GM19023 (cell line): Measurements from ENCODE around the gene PRRT1.

Experiments
- ATAC-seq: cut with Tn5 transposase; IDR thresholded peaks from one replicate; pipeline ENCODE4 v1.9.1; 2021; ENCODE audit warnings: mild to moderate bottlenecking, moderate library complexity; ENCODE audit not compliant: unreplicated experiment

Gene PRRT1

GRCh38 chr6:32175711-32176475 is 24.2 kb upstream of the PRRT1 start, which contains the start of gene AGPAT1:
TSS of gene AGPAT1 (minus strand) at chr6:32176084. CDS start at chr6:32171496, 4,588 bp downstream.
- ATAC-seq = peak; percentile 46

- no peak for ATAC-seq
These were observed 23.6 kb upstream of the PRRT1 start for GRCh38 chr6:32175322-32175710.

- no peak for ATAC-seq
These were observed 22.7 kb upstream of the PRRT1 start for GRCh38 chr6:32174416-32174815.

GRCh38 chr6:32173051-32173727 is 21.4 kb upstream of the PRRT1 start:
- ATAC-seq = no peak

- ATAC-seq = no peak
These were observed 19.5 kb upstream of the PRRT1 start for GRCh38 chr6:32171234-32171633.

GRCh38 chr6:32170294-32170693 is 18.6 kb upstream of the PRRT1 start:
- ATAC-seq = no peak

- no peak for ATAC-seq
These were observed 17.3 kb upstream of the PRRT1 start for GRCh38 chr6:32168807-32169591.

GRCh38 chr6:32168350-32168749 is 16.6 kb upstream of the PRRT1 start:
- ATAC-seq = no peak

GRCh38 chr6:32167761-32168262 is 16.1 kb upstream of the PRRT1 start:
- no peak for ATAC-seq

- ATAC-seq = no peak
These were observed 15.5 kb upstream of the PRRT1 start for GRCh38 chr6:32167154-32167760.

GRCh38 chr6:32166411-32167061 is 14.8 kb upstream of the PRRT1 start:
- ATAC-seq = no peak

- ATAC-seq = no peak
These were observed 12.6 kb upstream of the PRRT1 start, which contains the start of gene EGFL8 for GRCh38 chr6:32164295-32164694. TSS of gene EGFL8 (plus strand) at chr6:32164595. CDS start at chr6:32166166, 1,571 bp downstream.

- ATAC-seq = no peak
These were observed 12.0 kb upstream of the PRRT1 start for GRCh38 chr6:32163559-32164258.

- no peak for ATAC-seq
These were observed 6.3 kb upstream of the PRRT1 start for GRCh38 chr6:32158052-32158451.

- ATAC-seq = no peak
These were observed 5.2 kb upstream of the PRRT1 start for GRCh38 chr6:32156891-32157290.

- ATAC-seq = peak; percentile 56
These were observed 2.9 kb upstream of the PRRT1 start for GRCh38 chr6:32154514-32155161.

GRCh38 chr6:32153564-32154513 is 2.1 kb upstream of the PRRT1 start, which contains the start of gene PPT2:
TSS of gene PPT2 (plus strand) at chr6:32154141. CDS start at chr6:32154595, 454 bp downstream.
- ATAC-seq = peak; percentile 36
